Common myeloid progenitor, CD34-positive (primary cell): Measurements from ENCODE around the gene UBE3B.

Experiments
- CTCF ChIA-PET: fragments of 350-600 bp; sonication (Branson Sonifier 250); formaldehyde crosslinking; loops from one replicate; lab custom pipeline; 2021; ENCODE audit warnings: antibody characterized with exemption; lab: Charles Lee
- POLR2A ChIA-PET: fragments of 350-600 bp; sonication (Branson Sonifier 250); formaldehyde crosslinking; loops from one replicate; lab custom pipeline; 2021; ENCODE audit warnings: antibody characterized with exemption; lab: Charles Lee
- DNase-seq, 3 donors: peaks; one replicate each; pipeline versions ENCODE4 v3.0.0 to v3.0.0-alpha.2; 2013
- H3K27ac ChIP-seq, 2 experiments: 1 replicate in 1 of 2; 2 replicates in 1 of 2; pipeline ENCODE4 v1.7.0; 2013; ENCODE audit warnings: inconsistent platforms in 2 of 2, low read length in 2 of 2, mild to moderate bottlenecking in 2 of 2, low read depth in 1 of 2, moderate library complexity in 1 of 2; ENCODE audit not compliant: severe bottlenecking in 2 of 2, insufficient read depth in 1 of 2, poor library complexity in 1 of 2
- H3K27me3 ChIP-seq, 5 experiments: replicated peaks in 2 of 5; 1 replicate in 3 of 5; 2 replicates in 2 of 5; pipeline versions ENCODE4 v1.6.1 to v1.7.0; 2013; ENCODE audit warnings: low read length in 4 of 5, mild to moderate bottlenecking in 2 of 5, moderate library complexity in 2 of 5, inconsistent platforms in 1 of 5; ENCODE audit not compliant: insufficient read depth in 5 of 5, control insufficient read depth in 4 of 5
- H3K36me3 ChIP-seq, 4 experiments: 1 replicate in 2 of 4; 2 replicates in 2 of 4; pipeline versions ENCODE4 v1.6.1 to v1.7.0; 2013; ENCODE audit warnings: low read length in 3 of 4, control low read depth in 1 of 4, mild to moderate bottlenecking in 1 of 4; ENCODE audit not compliant: control insufficient read depth in 4 of 4, insufficient read depth in 4 of 4
- H3K4me1 ChIP-seq, 4 experiments: 1 replicate in 3 of 4; 2 replicates in 1 of 4; pipeline versions ENCODE4 v1.6.1 to v1.7.1; 2013; ENCODE audit warnings: low read length in 3 of 4, mild to moderate bottlenecking in 3 of 4, control low read depth in 1 of 4, inconsistent platforms in 1 of 4, moderate library complexity in 1 of 4; ENCODE audit not compliant: control insufficient read depth in 4 of 4, insufficient read depth in 4 of 4; ENCODE audit errors: control extremely low read depth in 1 of 4
- H3K4me3 ChIP-seq, 7 experiments: 1 replicate in 4 of 7; 2 replicates in 3 of 7; pipeline versions ENCODE4 v1.5.1 to v1.7.0; 2013; ENCODE audit warnings: mild to moderate bottlenecking in 7 of 7, low read length in 6 of 7, moderate library complexity in 6 of 7, inconsistent platforms in 2 of 7, low read depth in 2 of 7, control low read depth in 1 of 7; ENCODE audit not compliant: insufficient read depth in 4 of 7, control insufficient read depth in 1 of 7; ENCODE audit errors: extremely low read depth in 1 of 7
- H3K9me3 ChIP-seq, 5 experiments: 1 replicate in 4 of 5; 2 replicates in 1 of 5; pipeline versions ENCODE4 v1.6.1 to v1.7.1; 2013; ENCODE audit warnings: low read length in 4 of 5, mild to moderate bottlenecking in 2 of 5, inconsistent platforms in 1 of 5, low read depth in 1 of 5, moderate library complexity in 1 of 5; ENCODE audit not compliant: control insufficient read depth in 4 of 5, insufficient read depth in 2 of 5; ENCODE audit errors: control extremely low read depth in 1 of 5
- whole genome bisulfite sequencing: methylation state at CpG from one replicate; pipeline ENCODE4 v1.1.5; 2013; ENCODE audit not compliant: insufficient coverage; 5-methylcytosine and 5-hydroxymethylcytosine counted together

Gene UBE3B

DNA sequence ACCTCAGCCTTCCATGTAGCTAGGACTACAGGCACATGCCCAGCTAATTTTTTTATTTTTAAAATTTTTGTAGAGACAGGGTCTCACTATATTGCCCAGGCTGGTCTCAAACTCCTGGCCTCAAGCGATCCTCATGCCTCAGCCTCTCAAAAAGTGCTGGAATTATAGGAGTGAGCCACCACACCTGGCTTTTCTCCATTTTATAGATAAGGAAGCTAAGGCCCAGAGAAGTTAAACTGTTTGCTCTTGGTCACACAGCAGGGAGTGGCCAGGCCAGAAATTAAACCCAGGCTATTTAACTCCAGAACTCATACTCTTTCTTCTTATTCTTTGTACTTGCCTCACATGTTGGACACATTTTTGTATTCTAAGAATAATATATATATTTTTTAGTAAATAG, 16.5 kb downstream of the UBE3B start:
- Histone ChIP-seq H3K27me3 (no peaks in the 10 kb centered on the region), H3K9me3 (peaks cover 0 to 4% (median 0%) of the 10 kb centered on the region in 5 experiments), H3K27ac (no peak overlapping the region), H3K4me1 (no peaks in the 10 kb centered on the region), H3K36me3 (peaks cover 18 to 72% (median 44%) of the 10 kb centered on the region in 4 experiments), H3K4me3 (no peak overlapping the region)
- CTCF ChIA-PET, result interaction anchor here (1.4 kb wide), 1 partner anchor 12 kb away, joined by 3 read pairs; no protein-coding TSS in a partner anchor
- POLR2A ChIA-PET, result no interaction called here
- no peak for DNase-seq
- 100% methylated on average over 1 of the region's 1 CpG for WGBS

DNA sequence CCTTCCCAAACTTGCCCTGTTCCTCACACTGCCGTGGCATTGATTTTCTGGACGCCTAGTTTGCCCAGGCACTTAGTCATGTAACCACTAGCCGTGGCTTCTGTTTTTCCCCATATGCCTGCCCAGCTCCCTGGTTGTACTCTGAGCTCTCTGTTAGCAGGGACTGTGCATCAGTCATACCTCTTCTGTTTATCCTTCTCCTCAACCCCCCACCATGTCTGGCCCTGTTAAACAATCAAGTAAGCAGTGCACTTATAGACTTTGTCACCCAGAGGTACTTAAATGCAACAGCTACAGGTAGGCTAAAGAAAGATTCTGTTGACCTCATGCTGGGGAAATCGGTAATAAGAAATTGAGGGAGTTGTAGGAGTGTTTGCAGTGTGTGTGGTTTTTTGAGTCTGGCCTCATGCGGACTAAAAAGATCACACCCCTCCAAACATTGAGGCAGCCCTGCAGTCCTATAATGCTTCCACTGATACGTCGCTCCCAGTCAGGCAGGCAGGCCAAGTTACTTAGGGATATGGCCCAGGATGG, 17.0 kb downstream of the UBE3B start:
- peaks cover 18 to 72% (median 42%) of the 10 kb centered on the region in 4 experiments for H3K36me3 ChIP-seq
- ChIA-PET CTCF (interaction anchor here (1.0 to 1.4 kb wide), 2 partner anchors 13 to 19 kb away, joined by 3 read pairs; no protein-coding TSS in a partner anchor), POLR2A (no interaction called here)
- peaks cover 0 to 4% (median 0%) of the 10 kb centered on the region in 5 experiments for H3K9me3 ChIP-seq
- WGBS, result 95% methylated on average over 6 of the region's 7 CpGs
- H3K4me3 ChIP-seq, result no peak overlapping the region
- no peaks in the 10 kb centered on the region for H3K27me3 ChIP-seq
- H3K4me1 ChIP-seq, result no peaks in the 10 kb centered on the region
- no peak for DNase-seq
- H3K27ac ChIP-seq, result no peak overlapping the region

DNA sequence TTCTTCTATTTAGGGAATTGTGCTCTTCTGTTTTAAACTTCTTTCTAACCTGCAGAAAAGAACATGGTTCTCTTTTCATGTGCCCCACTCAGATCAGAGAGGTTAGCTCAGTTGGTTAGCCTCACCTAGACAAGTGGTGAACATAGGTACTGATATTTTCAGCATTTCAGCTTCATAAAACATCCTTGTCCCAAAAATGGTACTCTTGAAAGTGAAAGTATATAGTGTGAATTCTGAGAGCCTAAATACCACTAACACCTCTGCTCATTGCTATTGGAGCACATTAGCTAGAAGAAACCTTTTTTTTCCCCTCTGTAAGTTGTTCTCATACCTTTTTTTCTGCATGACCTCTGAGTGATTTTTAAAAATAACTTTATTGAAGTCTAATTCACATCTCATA, 17.6 kb downstream of the UBE3B start:
- Histone ChIP-seq H3K27ac (no peak overlapping the region), H3K4me1 (no peaks in the 10 kb centered on the region), H3K36me3 (peaks cover 17 to 72% (median 39%) of the 10 kb centered on the region in 4 experiments), H3K4me3 (no peak overlapping the region), H3K27me3 (no peaks in the 10 kb centered on the region), H3K9me3 (peaks cover 0 to 4% (median 0%) of the 10 kb centered on the region in 5 experiments)
- ChIA-PET CTCF (interaction anchor here (1.0 kb wide), 1 partner anchor 19 kb away, joined by 3 read pairs; no protein-coding TSS in a partner anchor), POLR2A (no interaction called here)
- DNase-seq, result no peak

DNA sequence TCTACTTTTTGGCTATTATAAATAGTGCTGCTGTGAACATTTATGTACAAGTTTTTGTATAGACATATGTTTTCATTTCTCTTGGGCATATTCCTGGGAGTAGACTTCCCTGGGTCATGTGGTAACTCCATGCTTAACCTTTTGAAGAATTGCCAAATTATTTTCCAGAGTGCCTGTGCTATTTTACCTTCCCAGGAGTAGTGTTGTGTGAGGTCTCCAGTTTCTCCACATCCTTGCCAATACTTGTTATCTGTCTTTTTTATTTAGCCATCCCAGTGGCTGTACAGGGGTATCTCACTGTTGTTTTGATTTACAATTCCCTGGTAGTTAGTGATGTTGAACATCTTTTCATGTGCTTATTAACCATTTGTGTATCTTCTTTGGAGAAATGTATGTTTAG, 18.9 kb downstream of the UBE3B start:
- CTCF ChIA-PET, result no interaction called here
- H3K36me3 ChIP-seq, result peaks cover 17 to 75% (median 45%) of the 10 kb centered on the region in 4 experiments
- peaks cover 0 to 4% (median 0%) of the 10 kb centered on the region in 5 experiments for H3K9me3 ChIP-seq
- H3K4me1 ChIP-seq, result no peaks in the 10 kb centered on the region
- no peak overlapping the region for H3K4me3 ChIP-seq
- no peak for DNase-seq
- POLR2A ChIA-PET, result no interaction called here
- no peaks in the 10 kb centered on the region for H3K27me3 ChIP-seq
- H3K27ac ChIP-seq, result no peak overlapping the region

DNA sequence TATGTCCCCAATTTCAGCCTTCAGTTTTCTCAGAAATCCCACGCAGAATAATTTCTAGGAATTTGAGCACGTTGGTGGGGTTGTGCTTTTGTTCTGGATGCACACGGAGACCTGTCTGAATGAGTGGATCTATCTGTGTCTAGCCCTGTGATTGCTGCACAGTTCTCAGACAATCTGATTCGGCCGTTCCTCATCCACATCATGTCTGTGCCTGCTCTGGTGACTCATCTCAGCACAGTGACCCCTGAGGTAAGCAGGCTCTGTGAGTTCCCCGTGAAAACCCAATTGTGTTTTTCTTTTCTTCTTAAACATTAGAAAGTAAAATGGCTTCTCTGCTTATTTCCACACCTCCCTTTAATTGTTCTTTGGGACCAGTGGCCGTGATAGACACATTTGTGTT, 20.2 kb downstream of the UBE3B start:
- H3K9me3 ChIP-seq, result peaks cover 0 to 4% (median 0%) of the 10 kb centered on the region in 5 experiments
- no peak overlapping the region for H3K27ac ChIP-seq
- DNase-seq, result no peak
- peaks cover 16 to 78% (median 50%) of the 10 kb centered on the region in 4 experiments for H3K36me3 ChIP-seq
- no peak overlapping the region for H3K4me3 ChIP-seq
- no peaks in the 10 kb centered on the region for H3K27me3 ChIP-seq
- H3K4me1 ChIP-seq, result no peaks in the 10 kb centered on the region
- CTCF ChIA-PET, result no interaction called here
- POLR2A ChIA-PET, result no interaction called here
- WGBS, result 94% methylated on average over 6 of the region's 7 CpGs

DNA sequence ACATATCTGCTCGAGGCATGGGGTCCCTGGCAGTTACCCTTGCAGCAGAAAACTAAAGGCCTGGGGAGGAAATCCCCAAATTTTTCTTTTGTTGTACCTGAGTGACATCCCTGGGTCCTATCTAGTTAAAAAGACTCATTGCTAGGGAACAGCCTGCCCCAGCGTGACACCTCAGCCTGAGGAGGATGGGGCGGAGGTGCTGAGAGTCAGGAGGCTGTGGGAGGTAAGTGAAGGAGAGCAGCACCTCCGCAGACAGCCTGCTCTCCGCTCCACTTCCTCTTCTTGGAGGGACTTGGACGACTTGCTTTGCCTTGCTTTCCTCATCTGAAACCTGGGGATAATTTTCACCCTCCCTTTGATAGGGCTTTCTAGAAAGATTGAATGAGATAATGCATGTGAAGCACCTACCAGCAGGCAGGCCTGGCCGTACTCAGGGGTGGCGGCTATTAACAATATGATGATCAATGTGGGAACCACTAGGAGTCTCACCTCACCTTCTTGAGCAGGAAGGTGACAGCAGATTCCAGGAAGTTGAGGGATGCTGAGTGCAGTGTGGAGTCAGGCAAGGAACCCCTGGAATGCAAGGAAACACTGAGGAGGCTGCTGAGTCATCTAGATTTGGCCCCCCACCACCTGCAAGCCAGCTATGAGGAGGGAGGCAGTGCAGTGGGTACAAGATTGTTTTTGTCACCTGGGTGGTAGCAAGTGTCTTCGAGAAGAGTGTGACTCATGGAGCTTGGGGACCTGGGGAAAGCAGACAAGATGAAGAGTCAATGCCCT, 23.2 kb downstream of the UBE3B start:
- Histone ChIP-seq H3K27me3 (no peaks in the 10 kb centered on the region), H3K36me3 (peaks cover 10 to 90% (median 60%) of the 10 kb centered on the region in 4 experiments), H3K27ac (no peak overlapping the region), H3K9me3 (peaks cover 0 to 4% (median 0%) of the 10 kb centered on the region in 5 experiments), H3K4me3 (no peak overlapping the region), H3K4me1 (no peaks in the 10 kb centered on the region)
- ChIA-PET CTCF (no interaction called here), POLR2A (no interaction called here)
- DNase-seq, result no peak
- WGBS, result 98% methylated on average over 6 of the region's 9 CpGs

DNA sequence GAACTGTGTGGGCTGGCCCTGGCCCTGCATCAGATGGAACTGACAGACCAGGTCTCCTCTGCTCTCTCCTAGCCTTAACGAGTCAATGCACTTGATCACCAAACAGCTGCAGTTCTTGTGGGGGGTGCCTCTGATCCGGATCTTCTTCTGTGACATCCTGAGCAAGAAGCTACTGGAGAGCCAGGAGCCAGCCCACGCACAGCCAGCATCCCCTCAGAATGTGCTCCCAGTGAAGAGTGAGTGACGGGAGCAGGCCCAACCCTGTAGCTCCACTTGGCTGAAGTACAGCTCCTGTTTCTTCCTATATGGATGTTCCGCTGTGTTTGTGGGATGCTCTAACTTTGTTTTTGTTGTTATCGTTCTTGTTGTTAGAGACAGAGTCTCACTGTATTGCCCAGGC, 23.9 kb downstream of the UBE3B start:
- CTCF ChIA-PET, result interaction anchor here (0.7 to 1.4 kb wide), 3 partner anchors 9 to 344 kb away, joined by 3 to 4 read pairs (median 3); no protein-coding TSS in a partner anchor
- H3K27ac ChIP-seq, result no peak overlapping the region
- POLR2A ChIA-PET, result no interaction called here
- no peak for DNase-seq
- 98% methylated on average over 4 of the region's 6 CpGs for WGBS
- no peaks in the 10 kb centered on the region for H3K9me3 ChIP-seq
- H3K36me3 ChIP-seq, result peaks cover 12 to 92% (median 64%) of the 10 kb centered on the region in 4 experiments
- H3K4me3 ChIP-seq, result no peak overlapping the region
- no peaks in the 10 kb centered on the region for H3K4me1 ChIP-seq
- no peaks in the 10 kb centered on the region for H3K27me3 ChIP-seq
